ENCODE results near the gene BCAN. TPM values are rescaled to one million over a fixed set of nuclear protein-coding genes. Genes with fewer than 3 reads are reported as not detected.
"Not testable (repeated sequence)": the region's sequence is repeated elsewhere in the genome, so short reads cannot be mapped to it uniquely, and the experiment has no call there.

The BCAN gene
- total RNA-seq, 1 donor from 2014 or later: 2.0 TPM

DNA sequence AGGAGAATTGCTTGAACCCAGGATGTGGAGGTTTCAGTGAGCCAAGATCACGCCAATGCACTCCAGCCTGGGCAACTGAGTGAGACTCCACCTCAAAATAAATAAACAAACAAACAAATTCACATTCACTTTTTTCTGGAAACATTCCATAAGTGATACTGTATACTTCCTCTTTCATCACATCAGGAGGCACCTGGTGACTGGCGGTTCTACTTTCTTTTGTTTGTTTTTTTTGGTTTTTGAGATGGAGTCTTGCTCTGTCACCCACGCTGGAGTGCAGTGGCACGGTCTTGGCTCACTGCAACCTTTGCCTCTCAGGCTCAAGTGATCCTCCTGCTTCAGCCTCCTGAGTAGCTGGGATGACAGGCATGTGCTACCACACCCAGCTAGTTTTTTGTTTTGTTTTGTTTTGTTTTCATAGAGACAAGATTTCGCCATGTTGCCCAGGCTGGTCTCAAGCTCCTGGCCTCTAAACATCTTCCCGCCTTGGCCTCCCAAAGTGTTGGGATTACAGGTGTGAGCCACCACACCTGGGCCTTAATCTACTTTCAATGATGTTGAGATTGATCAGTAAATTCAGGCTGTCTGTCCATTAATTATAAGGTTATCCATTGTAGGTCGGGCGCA, 12.0 kb upstream of the BCAN start:
- no peak for TF ChIP-seq POLR2A (IDR thresholded peaks at IDR 0.05)
- TF ChIP-seq POLR2AphosphoS5 (IDR thresholded peaks at IDR 0.05; ENCODE audit: insufficient read depth in 1 of 2, low read depth in 1 of 2): no peak
- TF ChIP-seq, protein P1, sequence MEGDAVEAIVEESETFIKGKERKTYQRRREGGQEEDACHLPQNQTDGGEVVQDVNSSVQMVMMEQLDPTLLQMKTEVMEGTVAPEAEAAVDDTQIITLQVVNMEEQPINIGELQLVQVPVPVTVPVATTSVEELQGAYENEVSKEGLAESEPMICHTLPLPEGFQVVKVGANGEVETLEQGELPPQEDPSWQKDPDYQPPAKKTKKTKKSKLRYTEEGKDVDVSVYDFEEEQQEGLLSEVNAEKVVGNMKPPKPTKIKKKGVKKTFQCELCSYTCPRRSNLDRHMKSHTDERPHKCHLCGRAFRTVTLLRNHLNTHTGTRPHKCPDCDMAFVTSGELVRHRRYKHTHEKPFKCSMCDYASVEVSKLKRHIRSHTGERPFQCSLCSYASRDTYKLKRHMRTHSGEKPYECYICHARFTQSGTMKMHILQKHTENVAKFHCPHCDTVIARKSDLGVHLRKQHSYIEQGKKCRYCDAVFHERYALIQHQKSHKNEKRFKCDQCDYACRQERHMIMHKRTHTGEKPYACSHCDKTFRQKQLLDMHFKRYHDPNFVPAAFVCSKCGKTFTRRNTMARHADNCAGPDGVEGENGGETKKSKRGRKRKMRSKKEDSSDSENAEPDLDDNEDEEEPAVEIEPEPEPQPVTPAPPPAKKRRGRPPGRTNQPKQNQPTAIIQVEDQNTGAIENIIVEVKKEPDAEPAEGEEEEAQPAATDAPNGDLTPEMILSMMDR (IDR thresholded peaks at IDR 0.05): no peak
- Histone ChIP-seq H3K9me3 (no peaks in the 10 kb centered on the region), H3K27me3 (peaks cover 5% of the 10 kb centered on the region), H3K4me1 (peaks cover 8% of the 10 kb centered on the region), H3K27ac (no peak overlapping the region), H3K36me3 (no peaks in the 10 kb centered on the region), H3K4me3 (no peak overlapping the region)
- no peak for DNase-seq (ENCODE audit: extremely low spot score in 2 of 2)
- intact Hi-C loops (cut with DNase I): loop anchor here (5.0 kb wide), 2 partner anchors 47 to 473 kb away; partner anchors contain the start of gene NES

DNA sequence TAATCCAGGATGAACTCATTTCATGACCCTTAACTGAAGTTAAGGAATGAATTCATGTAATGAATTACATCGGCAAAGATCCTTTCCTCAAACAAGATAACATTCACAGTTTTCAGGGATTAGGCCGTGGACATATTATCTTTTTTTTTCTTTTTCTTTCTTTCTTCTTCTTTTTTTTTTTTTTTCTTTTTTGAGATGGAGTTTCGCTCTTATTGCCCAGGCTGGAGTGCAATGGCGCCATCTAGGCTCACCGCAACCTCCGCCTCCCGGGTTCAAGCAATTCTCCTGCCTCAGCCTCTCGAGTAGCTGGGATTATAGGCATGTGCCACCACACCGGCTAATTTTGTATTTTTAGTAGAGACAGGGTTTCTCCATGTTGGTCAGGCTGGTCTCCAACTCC, 10.8 kb upstream of the BCAN start:
- not testable (repeated sequence) for H3K27ac ChIP-seq; H3K9me3 ChIP-seq; H3K4me1 ChIP-seq; H3K27me3 ChIP-seq; DNase-seq (ENCODE audit: extremely low spot score in 2 of 2); H3K36me3 ChIP-seq; H3K4me3 ChIP-seq
- intact Hi-C loops (cut with DNase I): loop anchor here (5.0 kb wide), 1 partner anchor 474 kb away; no protein-coding TSS in a partner anchor

DNA sequence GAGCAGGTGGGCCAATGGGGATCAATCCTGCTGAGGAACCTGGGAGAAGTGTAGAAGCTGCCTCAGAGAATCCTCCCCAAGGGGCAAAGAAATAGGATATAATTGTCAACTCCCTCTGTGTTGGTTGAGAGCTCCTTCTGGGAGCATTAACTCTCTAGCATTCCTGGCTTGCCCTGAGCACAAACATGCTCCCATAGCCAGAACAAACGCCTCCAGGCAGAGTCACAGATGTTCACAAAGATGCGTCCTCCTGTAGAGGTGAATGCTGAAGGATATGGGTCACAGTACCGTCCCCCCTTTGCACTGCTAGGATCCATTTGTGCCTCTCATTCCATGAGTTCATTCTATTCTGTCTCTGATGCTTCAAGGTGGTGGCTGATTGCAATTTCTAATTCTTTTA, 9.6 kb upstream of the BCAN start:
- H3K36me3 ChIP-seq: no peaks in the 10 kb centered on the region
- no peak overlapping the region for H3K4me3 ChIP-seq
- no peaks in the 10 kb centered on the region for H3K4me1 ChIP-seq
- no peaks in the 10 kb centered on the region for H3K27me3 ChIP-seq
- intact Hi-C loops (cut with DNase I): loop anchor here (5.0 kb wide), 1 partner anchor 475 kb away; no protein-coding TSS in a partner anchor
- no peak overlapping the region for H3K27ac ChIP-seq
- no peak for DNase-seq (ENCODE audit: extremely low spot score in 2 of 2)
- TF ChIP-seq POLR2AphosphoS5 (IDR thresholded peaks at IDR 0.05; ENCODE audit: insufficient read depth in 1 of 2, low read depth in 1 of 2) (no peak), POLR2A (IDR thresholded peaks at IDR 0.05) (no peak)
- TF ChIP-seq, protein P1 (IDR thresholded peaks at IDR 0.05): no peak
- H3K9me3 ChIP-seq: no peaks in the 10 kb centered on the region

DNA sequence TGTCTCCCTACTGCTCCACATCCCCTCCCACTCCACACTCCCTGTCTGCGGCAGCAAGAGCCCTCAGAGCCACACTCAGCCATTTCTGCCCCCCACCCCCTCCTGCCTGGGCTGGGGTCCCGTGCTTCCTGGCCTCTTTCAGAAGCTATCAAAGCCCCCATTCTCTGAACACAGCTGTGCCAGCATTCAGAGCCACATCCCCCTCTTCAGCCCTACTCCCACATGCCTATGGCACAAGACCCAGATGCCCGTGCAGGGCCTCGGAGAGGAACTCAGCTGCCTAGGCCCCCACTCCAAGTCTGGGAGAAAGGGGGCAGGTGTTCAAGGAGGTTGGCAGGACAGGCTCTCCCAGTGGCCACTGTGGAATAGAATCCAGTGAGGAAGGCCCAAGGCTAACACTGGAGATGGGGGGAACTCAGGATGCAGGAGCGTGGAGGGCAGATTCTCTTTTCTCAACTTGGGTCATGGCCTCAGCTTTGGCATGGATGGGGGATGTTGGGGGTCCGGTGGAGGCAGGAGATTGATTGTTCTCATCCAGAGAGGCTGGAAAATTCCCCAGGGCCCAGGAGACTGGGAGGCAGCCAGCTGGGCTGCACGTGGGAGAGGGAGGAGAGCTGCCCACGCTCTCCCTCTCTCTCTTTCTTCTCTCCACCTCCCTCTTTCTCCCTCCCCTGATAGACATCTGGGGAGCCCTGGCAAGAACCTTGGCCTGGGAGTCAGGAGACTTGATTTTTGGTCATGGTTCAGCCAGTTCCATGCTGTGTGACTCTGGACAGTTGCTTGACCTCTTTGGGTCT, 3.5 kb upstream of the BCAN start:
- TF ChIP-seq POLR2AphosphoS5 (IDR thresholded peaks at IDR 0.05; ENCODE audit: insufficient read depth in 1 of 2, low read depth in 1 of 2) (no peak), POLR2A (IDR thresholded peaks at IDR 0.05) (no peak)
- TF ChIP-seq, protein P1 (IDR thresholded peaks at IDR 0.05): no peak
- no peak for DNase-seq (ENCODE audit: extremely low spot score in 2 of 2)

DNA sequence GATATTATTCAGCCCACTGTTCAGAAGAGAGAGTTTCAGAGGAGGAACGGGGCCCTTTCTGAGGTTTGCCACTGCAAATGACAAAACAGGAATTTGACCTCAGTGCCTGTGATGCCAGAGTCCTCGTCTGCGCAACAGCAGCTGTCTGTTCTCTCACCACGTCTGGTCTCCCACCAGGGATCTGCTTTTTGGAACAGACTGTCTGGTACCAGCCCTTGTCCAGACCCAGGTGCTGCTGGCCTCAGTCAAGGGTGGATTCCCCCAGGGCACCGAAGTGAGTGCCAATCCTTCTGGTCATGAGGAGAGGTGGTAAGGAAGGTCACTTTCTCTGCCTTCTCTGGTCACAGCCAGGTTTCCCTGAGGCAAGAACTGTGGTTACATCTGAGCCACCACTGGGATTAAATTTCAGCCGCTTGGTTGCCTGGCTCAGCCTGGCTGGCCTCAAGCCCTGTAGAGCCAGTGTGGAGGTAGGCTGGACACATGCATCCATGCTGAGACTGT, 2.3 kb upstream of the BCAN start:
- Histone ChIP-seq H3K4me3 (no peak overlapping the region), H3K27ac (no peak overlapping the region), H3K9me3 (no peaks in the 10 kb centered on the region), H3K36me3 (no peaks in the 10 kb centered on the region), H3K4me1 (peaks cover 17% of the 10 kb centered on the region), H3K27me3 (no peaks in the 10 kb centered on the region)
- intact Hi-C loops (cut with DNase I): no loop called here
- TF ChIP-seq, protein P1 (IDR thresholded peaks at IDR 0.05): no peak
- TF ChIP-seq POLR2A (IDR thresholded peaks at IDR 0.05) (no peak), POLR2AphosphoS5 (IDR thresholded peaks at IDR 0.05; ENCODE audit: insufficient read depth in 1 of 2, low read depth in 1 of 2) (no peak)
- no peak for DNase-seq (ENCODE audit: extremely low spot score in 2 of 2)

More for the DNA sequence above, 3.5 kb upstream of the BCAN start:
- Histone ChIP-seq H3K4me1 (peaks cover 17% of the 10 kb centered on the region), H3K27me3 (no peaks in the 10 kb centered on the region), H3K9me3 (no peaks in the 10 kb centered on the region), H3K36me3 (no peaks in the 10 kb centered on the region), H3K4me3 (no peak overlapping the region), H3K27ac (no peak overlapping the region)
- intact Hi-C loops (cut with DNase I): no loop called here
